Psoas muscle (tissue), 8 donors: ENCODE results near the gene PRR36. TPM values are rescaled to one million over a fixed set of nuclear protein-coding genes. Genes with fewer than 3 reads are reported as not detected.

Source experiments
- ATAC-seq, 4 donors: fragments of 200-7000 bp; cut with Tn5 transposase; one replicate each; pipeline ENCODE4 v1.9.1; 2020; ENCODE audit warnings: moderate library complexity in 3 of 4, mild to moderate bottlenecking in 2 of 4
- DNase-seq, 2 donors: peaks; one replicate each; pipeline ENCODE4 v3.0.0-alpha.2; 2020
- H3K27ac ChIP-seq: fragments of 200-600 bp; one replicate; pipeline ENCODE4 v1.8.0; 2022
- H3K27me3 ChIP-seq, 3 donors: fragments of 200-600 bp in 1 of 3; one replicate each; pipeline versions ENCODE4 v1.6.1 to v1.8.0; 2013 to 2022; ENCODE audit warnings: low read length in 2 of 3, mild to moderate bottlenecking in 2 of 3, moderate library complexity in 1 of 3; ENCODE audit not compliant: insufficient read depth in 3 of 3
- H3K36me3 ChIP-seq, 2 donors: fragments of 200-600 bp in 1 of 2; one replicate each; pipeline versions ENCODE4 v1.6.1 to v1.8.0; 2013 to 2022; ENCODE audit warnings: low read depth in 1 of 2, mild to moderate bottlenecking in 1 of 2, moderate library complexity in 1 of 2; ENCODE audit not compliant: insufficient read depth in 1 of 2
- H3K4me1 ChIP-seq: fragments of 200-600 bp; one replicate; pipeline ENCODE4 v1.8.0; 2022
- H3K4me3 ChIP-seq: fragments of 200-600 bp; one replicate; pipeline ENCODE4 v1.8.0; 2022; ENCODE audit warnings: mild to moderate bottlenecking
- H3K9me3 ChIP-seq: fragments of 200-600 bp; one replicate; pipeline ENCODE4 v1.8.0; 2022
- CTCF ChIP-seq: fragments of 200-600 bp; IDR thresholded peaks from one replicate; pipeline ENCODE4 v1.8.0; 2022; ENCODE audit warnings: antibody characterized with exemption
- WGBS, 3 donors: extraction: QIAGEN DNeasy Blood & Tissue Kit; methylation state at CpG; one replicate each; pipeline versions ENCODE4 v1.1.6 to v1.1.7; 2013; 5-methylcytosine and 5-hydroxymethylcytosine counted together
- intact Hi-C, 2 donors: fragments of 100-400 bp; cut with DNase I; formaldehyde crosslinking; loops; one replicate each; pipeline versions ENCODE4 v1.11.0 to v1.14.2; 2022
- polyA plus RNA-seq, 3 donors: library from polyadenylated mRNA; stranded (reverse); fragments of 200-250 nt; gene quantifications; one replicate each; pipeline ENCODE4 v1.2.3, GENCODE V29; 2013
- total RNA-seq, 4 donors: library from RNA; stranded (reverse); fragmentation: NEBNext Ultra II Directional in 2 of 4; extraction: Animal tissue kit (Norgen Biotek cat#: 25700) in 2 of 4; gene quantifications; one replicate each; pipeline versions ENCODE4 v1.2.1 to v1.2.4, GENCODE V29; 2021 to 2023
- donor health status: healthy with polysubstance abuse.
- donor health status: DM: no; HTN: no; CAD: no; lungs with moderate emphysema.
- donor health status: Bipolar disorder and iron deficiency.
- donor health status: healthy.
- donor health status: DM: yes; HTN: yes; CAD: no.
- donor health status: DM: no; HTN: no; CAD: no.
- donor health status: DM: no; HTN: no; CAD: no.
- donor health status: DM: yes; HTN: yes; CAD: no.

Gene PRR36
- total and polyA plus RNA-seq, 7 donors = not detected

GRCh38 chr19:7887408-7888144 is 13.4 kb upstream of the PRR36 start:
- H3K27ac ChIP-seq = no peak overlapping the region
- 80 to 86% (median 85%) methylated on average over 16 of the region's 16 CpGs for WGBS, 3 donors
- TF ChIP-seq CTCF = no peak
- no peaks in the 10 kb centered on the region for H3K9me3 ChIP-seq
- intact Hi-C loops = no loop called here
- no peak for DNase-seq
- no peaks in the 10 kb centered on the region for H3K4me1 ChIP-seq
- no peak overlapping the region for H3K4me3 ChIP-seq
- H3K36me3 ChIP-seq = no peaks in the 10 kb centered on the region
- no peak for ATAC-seq
- peaks cover 0 to 30% (median 0%) of the 10 kb centered on the region in 3 donors for H3K27me3 ChIP-seq

- no peaks in the 10 kb centered on the region for H3K9me3 ChIP-seq
- no peaks in the 10 kb centered on the region for H3K4me1 ChIP-seq
- ATAC-seq (no peak), DNase-seq (no peak)
- H3K27ac ChIP-seq = no peak overlapping the region
- H3K36me3 ChIP-seq = no peaks in the 10 kb centered on the region
- H3K27me3 ChIP-seq = peaks cover 0 to 34% (median 0%) of the 10 kb centered on the region in 3 donors
- H3K4me3 ChIP-seq = no peak overlapping the region
- intact Hi-C loops = no loop called here
- 72 to 79% (median 73%) methylated on average over 8 of the region's 8 CpGs for WGBS, 3 donors
- TF ChIP-seq CTCF = no peak
Measured at GRCh38 chr19:7885818-7886217, 11.6 kb upstream of the PRR36 start.

GRCh38 chr19:7883796-7884570 is 9.8 kb upstream of the PRR36 start:
- H3K27me3 ChIP-seq = peaks cover 0 to 23% (median 2%) of the 10 kb centered on the region in 3 donors
- no peaks in the 10 kb centered on the region for H3K4me1 ChIP-seq
- H3K4me3 ChIP-seq = no peak overlapping the region
- no peak overlapping the region for H3K27ac ChIP-seq
- DNase-seq = no peak
- TF ChIP-seq CTCF = no peak
- H3K36me3 ChIP-seq = no peaks in the 10 kb centered on the region
- ATAC-seq = no peak
- no peaks in the 10 kb centered on the region for H3K9me3 ChIP-seq
- intact Hi-C loops = no loop called here
- 80 to 82% (median 80%) methylated on average over 2 of the region's 2 CpGs for WGBS, 3 donors

GRCh38 chr19:7883105-7883504 is 8.9 kb upstream of the PRR36 start:
- Histone ChIP-seq H3K4me1 (no peaks in the 10 kb centered on the region), H3K27me3 (peaks cover 0 to 15% (median 2%) of the 10 kb centered on the region in 3 donors), H3K27ac (no peak overlapping the region), H3K36me3 (no peaks in the 10 kb centered on the region), H3K9me3 (no peaks in the 10 kb centered on the region), H3K4me3 (no peak overlapping the region)
- ATAC-seq (no peak), DNase-seq (no peak)
- intact Hi-C loops = no loop called here
- WGBS, 3 donors = 70 to 87% (median 71%) methylated on average over 4 of the region's 4 CpGs
- TF ChIP-seq CTCF = no peak
